ENCODE measurements around the gene NKG7. TPM values are rescaled to one million over a fixed set of nuclear protein-coding genes. Genes with fewer than 3 reads are reported as not detected.
A peak's percentile ranks its signal among the peaks of the same experiment; 100 is the strongest.

Gene NKG7
- total and polyA plus RNA-seq, 2 of the 13 experiments (the other 11 are each of a cell fraction or from before 2014, with no cell fraction given) = 0.40 TPM; not detected in 1

DNA sequence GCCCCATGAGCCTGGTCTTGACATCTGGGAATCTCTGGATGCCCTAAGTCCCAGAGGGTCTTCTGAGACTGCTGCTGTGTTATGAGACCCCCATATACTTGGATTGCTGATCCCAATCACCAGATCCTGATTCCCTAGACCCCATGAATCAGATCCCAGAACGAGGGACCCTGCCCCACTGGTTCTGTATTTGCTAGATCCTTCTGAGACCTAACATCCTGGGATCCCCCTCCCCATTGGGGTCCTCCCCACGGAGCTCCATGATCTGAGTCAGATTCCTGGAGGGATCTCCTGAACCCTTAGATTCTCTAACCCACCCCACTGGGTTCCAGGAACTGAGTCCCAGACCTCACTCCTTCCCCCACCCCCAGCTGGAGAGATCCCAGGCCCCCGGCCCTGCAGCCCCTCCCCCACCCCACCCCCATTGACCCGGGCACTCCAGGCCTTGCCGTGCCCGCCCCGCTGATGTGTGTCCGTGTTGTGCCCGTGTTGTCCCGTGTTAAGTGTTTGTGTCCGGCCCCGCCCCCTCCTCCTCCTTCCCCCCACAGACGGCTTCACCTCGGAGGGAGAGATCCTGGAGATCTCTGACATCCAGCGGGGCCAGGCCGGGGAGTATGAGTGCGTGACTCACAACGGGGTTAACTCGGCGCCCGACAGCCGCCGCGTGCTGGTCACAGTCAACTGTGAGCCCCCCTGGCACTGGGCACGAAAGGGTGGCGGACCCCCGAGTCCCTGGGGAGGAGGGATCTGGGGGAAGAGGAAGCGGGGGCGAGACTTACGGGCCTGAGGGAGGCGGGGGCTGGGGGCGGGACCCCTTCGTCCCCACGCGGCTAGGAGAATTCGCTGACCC lies 46.0 kb downstream of the NKG7 start:
- BruUV-seq (replicated peaks) = no TSS peak
- Histone ChIP-seq H3K9ac (ENCODE audit: insufficient read depth, low read depth, low read length) (no peak overlapping the region), H3K4me2 (ENCODE audit: low read depth, low read length) (peak overlapping the region; percentile 74), H4K20me1 (ENCODE audit: insufficient read depth, low read length) (no peaks in the 10 kb centered on the region), H2AFZ (ENCODE audit: low read length) (no peak overlapping the region), H3K27ac (ENCODE audit: extremely low read length, insufficient read depth, low read length) (no peak overlapping the region), H3K27me3 (ENCODE audit: control insufficient read depth in 1 of 2, insufficient read depth in 2 of 2, low read length in 2 of 2) (peaks cover 8 to 41% of the 10 kb centered on the region in 2 experiments; a peak in 4 of 5 replicates), H3K36me3 (replicated peaks in 1 of 2; ENCODE audit: control insufficient read depth in 1 of 2, insufficient read depth in 2 of 2, low read length in 2 of 2) (peaks cover 2 to 9% of the 10 kb centered on the region in 2 experiments; a peak in 2 of 5 replicates), H3K79me2 (ENCODE audit: insufficient read depth, low read length) (no peaks in the 10 kb centered on the region), H3K9me3 (ENCODE audit: low read length) (no peaks in the 10 kb centered on the region), H3K4me1 (ENCODE audit: insufficient read depth, low read length) (peaks cover 15% of the 10 kb centered on the region), H3K4me3 (replicated peaks in 1 of 3; ENCODE audit: insufficient read depth in 1 of 3, low read depth in 2 of 3, low read length in 3 of 3) (peak overlapping the region in 2 of 3 experiments; percentile 46 to 79; a peak in 3 of 6 replicates)
- DNase-seq (ENCODE audit: low spot score) (no peak), FAIRE-seq (no peak), ATAC-seq (no peak)
- ChIA-PET CTCF (ENCODE audit: low intra/inter-chr PET ratio, low total read pairs) (no interaction called here), POLR2A (interaction anchor here (1.0 to 1.3 kb wide), 2 partner anchors 39 to 41 kb away, joined by 3 read pairs; partner anchors contain the start of gene ETFB)
- 13% methylated on average over 6 of the region's 36 CpGs for WGBS (ENCODE audit: low lambda C conversion rate)
- intact Hi-C loops (cut with micrococcal nuclease; ENCODE audit: unreplicated experiment) = no loop called here
- in situ Hi-C loops (cut with HindIII; ENCODE audit: extremely low pct_ligation_motif_present, low pct_unique_long_range_greater_than_20kb) = no loop called here
- TF ChIP-seq ZNF652 (CRISPR knock-in tag; IDR thresholded peaks at IDR 0.05; ENCODE audit: borderline replicate concordance, low read depth) = peak; percentile 73; the same call in 1 of the 2 replicates
- TF ChIP-seq, protein P1, sequence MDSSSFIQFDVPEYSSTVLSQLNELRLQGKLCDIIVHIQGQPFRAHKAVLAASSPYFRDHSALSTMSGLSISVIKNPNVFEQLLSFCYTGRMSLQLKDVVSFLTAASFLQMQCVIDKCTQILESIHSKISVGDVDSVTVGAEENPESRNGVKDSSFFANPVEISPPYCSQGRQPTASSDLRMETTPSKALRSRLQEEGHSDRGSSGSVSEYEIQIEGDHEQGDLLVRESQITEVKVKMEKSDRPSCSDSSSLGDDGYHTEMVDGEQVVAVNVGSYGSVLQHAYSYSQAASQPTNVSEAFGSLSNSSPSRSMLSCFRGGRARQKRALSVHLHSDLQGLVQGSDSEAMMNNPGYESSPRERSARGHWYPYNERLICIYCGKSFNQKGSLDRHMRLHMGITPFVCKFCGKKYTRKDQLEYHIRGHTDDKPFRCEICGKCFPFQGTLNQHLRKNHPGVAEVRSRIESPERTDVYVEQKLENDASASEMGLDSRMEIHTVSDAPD (CRISPR knock-in tag; IDR thresholded peaks at IDR 0.05) = no peak
- TF ChIP-seq, protein P2, sequence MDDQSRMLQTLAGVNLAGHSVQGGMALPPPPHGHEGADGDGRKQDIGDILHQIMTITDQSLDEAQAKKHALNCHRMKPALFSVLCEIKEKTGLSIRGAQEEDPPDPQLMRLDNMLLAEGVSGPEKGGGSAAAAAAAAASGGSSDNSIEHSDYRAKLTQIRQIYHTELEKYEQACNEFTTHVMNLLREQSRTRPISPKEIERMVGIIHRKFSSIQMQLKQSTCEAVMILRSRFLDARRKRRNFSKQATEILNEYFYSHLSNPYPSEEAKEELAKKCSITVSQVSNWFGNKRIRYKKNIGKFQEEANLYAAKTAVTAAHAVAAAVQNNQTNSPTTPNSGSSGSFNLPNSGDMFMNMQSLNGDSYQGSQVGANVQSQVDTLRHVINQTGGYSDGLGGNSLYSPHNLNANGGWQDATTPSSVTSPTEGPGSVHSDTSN (CRISPR knock-in tag; IDR thresholded peaks at IDR 0.05; ENCODE audit: borderline replicate concordance) = no peak
- no peak for TF ChIP-seq RFX5 (IDR thresholded peaks at IDR 0.05; ENCODE audit: low read depth, low read length)
- TF ChIP-seq NR2F2 (IDR thresholded peaks at IDR 0.05; ENCODE audit: borderline replicate concordance, low read depth) = no peak
- TF ChIP-seq ARNT2 (CRISPR knock-in tag; IDR thresholded peaks at IDR 0.05; ENCODE audit: low read depth) = no peak
- TF ChIP-seq ZFP90 (CRISPR knock-in tag; IDR thresholded peaks at IDR 0.05; ENCODE audit: borderline replicate concordance) = no peak
- peak; percentile 62 for TF ChIP-seq AGO1 (IDR thresholded peaks at IDR 0.05; ENCODE audit: low read depth, low read length, poor library complexity, severe bottlenecking)
- no peak for TF ChIP-seq ZNF34 (CRISPR knock-in tag; IDR thresholded peaks at IDR 0.05; ENCODE audit: borderline replicate concordance)
- peak; percentile 13 for TF ChIP-seq AGO2 (optimal IDR thresholded peaks at IDR 0.05; ENCODE audit: low read depth, low read length)
- TF ChIP-seq, protein P3, sequence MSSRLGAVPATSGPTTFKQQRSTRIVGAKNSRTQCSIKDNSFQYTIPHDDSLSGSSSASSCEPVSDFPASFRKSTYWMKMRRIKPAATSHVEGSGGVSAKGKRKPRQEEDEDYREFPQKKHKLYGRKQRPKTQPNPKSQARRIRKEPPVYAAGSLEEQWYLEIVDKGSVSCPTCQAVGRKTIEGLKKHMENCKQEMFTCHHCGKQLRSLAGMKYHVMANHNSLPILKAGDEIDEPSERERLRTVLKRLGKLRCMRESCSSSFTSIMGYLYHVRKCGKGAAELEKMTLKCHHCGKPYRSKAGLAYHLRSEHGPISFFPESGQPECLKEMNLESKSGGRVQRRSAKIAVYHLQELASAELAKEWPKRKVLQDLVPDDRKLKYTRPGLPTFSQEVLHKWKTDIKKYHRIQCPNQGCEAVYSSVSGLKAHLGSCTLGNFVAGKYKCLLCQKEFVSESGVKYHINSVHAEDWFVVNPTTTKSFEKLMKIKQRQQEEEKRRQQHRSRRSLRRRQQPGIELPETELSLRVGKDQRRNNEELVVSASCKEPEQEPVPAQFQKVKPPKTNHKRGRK (CRISPR knock-in tag; IDR thresholded peaks at IDR 0.05) = no peak

All from HepG2 (cell line).